ENCODE data around the gene STX1B. TPM values are rescaled to one million over a fixed set of nuclear protein-coding genes. Genes with fewer than 3 reads are reported as not detected.
"Not testable (repeated sequence)": the region's sequence is repeated elsewhere in the genome, so short reads cannot be mapped to it uniquely, and the experiment has no call there.

Gene STX1B
- total RNA-seq, 4 donors from 2014 or later = 0.92 to 2.6 (median 1.8) TPM

GRCh38 chr16:31020536-31020935 lies 10.1 kb upstream of the STX1B start:
- Histone ChIP-seq H3K4me1 (no peaks in the 10 kb centered on the region), H3K36me3 (no peaks in the 10 kb centered on the region), H3K4me3 (no peak overlapping the region), H3K27me3 (peaks cover 0 to 10% (median 0%) of the 10 kb centered on the region in 4 donors), H3K27ac (replicated peaks in 1 of 4) (no peak overlapping the region), H3K9me3 (no peaks in the 10 kb centered on the region)
- intact Hi-C loops (cut with DNase I) = no loop called here
- no peak for DNase-seq (ENCODE audit: extremely low spot score)
- TF ChIP-seq CTCF (IDR thresholded peaks at IDR 0.05) (no peak), POLR2AphosphoS5 (IDR thresholded peaks at IDR 0.05) (no peak), POLR2A (IDR thresholded peaks at IDR 0.05; ENCODE audit: low read depth) (no peak), EP300 (IDR thresholded peaks at IDR 0.05) (no peak)
- WGBS = 100% methylated on average over 3 of the region's 3 CpGs

DNA sequence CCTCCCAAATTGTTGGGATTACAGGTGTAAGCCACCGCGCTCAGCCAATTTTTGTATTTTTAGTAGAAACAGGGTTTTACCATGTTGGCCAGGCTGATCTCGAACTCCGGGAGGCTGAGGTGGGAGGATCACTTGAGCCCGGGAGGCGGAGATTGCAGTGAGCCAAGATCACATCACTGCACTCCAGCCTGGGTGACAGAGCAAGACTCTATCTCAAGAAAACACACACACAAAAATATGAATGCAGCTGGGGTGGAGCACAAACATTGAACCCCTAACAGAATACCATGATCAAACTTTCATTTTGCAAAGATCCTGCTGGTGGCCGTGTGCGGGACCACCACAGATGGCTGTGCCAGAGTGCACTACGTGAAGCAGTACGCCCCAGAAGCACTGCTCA lies 7.3 kb upstream of the STX1B start:
- WGBS = 86% methylated on average over 10 of the region's 10 CpGs
- H3K9me3 ChIP-seq; H3K4me3 ChIP-seq; H3K36me3 ChIP-seq; DNase-seq (ENCODE audit: extremely low spot score); H3K4me1 ChIP-seq; H3K27ac ChIP-seq (replicated peaks in 1 of 4); intact Hi-C loops (cut with DNase I): not testable (repeated sequence)
- peaks cover 0 to 28% (median 0%) of the 10 kb centered on the region in 4 donors for H3K27me3 ChIP-seq

DNA sequence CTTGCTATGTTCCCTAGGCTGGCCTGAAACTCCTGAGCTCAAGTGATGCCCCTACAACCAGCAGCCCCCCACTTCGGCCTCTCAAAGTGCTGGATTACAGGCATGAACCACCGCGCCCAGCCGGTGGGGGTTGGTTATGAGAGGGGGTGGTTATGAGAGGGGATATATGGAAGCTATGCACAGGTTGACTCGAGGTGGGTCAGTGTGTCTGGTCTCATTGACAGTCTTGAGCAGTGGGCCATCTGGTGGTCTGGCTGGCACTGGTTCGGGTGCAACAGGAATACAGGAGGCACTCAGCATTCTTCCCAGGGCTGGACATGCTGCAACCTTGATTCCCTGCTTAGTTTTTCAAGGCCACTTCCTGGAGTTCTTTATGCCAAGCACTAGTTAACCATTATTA lies 5.6 kb upstream of the STX1B start:
- TF ChIP-seq POLR2AphosphoS5 (IDR thresholded peaks at IDR 0.05) (no peak), POLR2A (IDR thresholded peaks at IDR 0.05; ENCODE audit: low read depth) (no peak), EP300 (IDR thresholded peaks at IDR 0.05) (no peak), CTCF (IDR thresholded peaks at IDR 0.05) (no peak)
- Histone ChIP-seq H3K9me3 (no peaks in the 10 kb centered on the region), H3K36me3 (no peaks in the 10 kb centered on the region), H3K4me3 (no peak overlapping the region), H3K4me1 (peaks cover 0 to 1% (median under 1%) of the 10 kb centered on the region in 4 donors), H3K27me3 (peaks cover 0 to 45% (median 5%) of the 10 kb centered on the region in 4 donors), H3K27ac (replicated peaks in 1 of 4) (no peak overlapping the region)
- intact Hi-C loops (cut with DNase I) = no loop called here
- 74% methylated on average over 6 of the region's 6 CpGs for WGBS
- DNase-seq (ENCODE audit: extremely low spot score) = no peak

- DNase-seq (ENCODE audit: extremely low spot score); H3K9me3 ChIP-seq; H3K36me3 ChIP-seq; H3K27ac ChIP-seq (replicated peaks in 1 of 4); H3K4me3 ChIP-seq; intact Hi-C loops (cut with DNase I): not testable (repeated sequence)
- Histone ChIP-seq H3K4me1 (peaks cover 0 to 13% (median 9%) of the 10 kb centered on the region in 4 donors), H3K27me3 (peaks cover 0 to 72% (median 14%) of the 10 kb centered on the region in 4 donors)
Measured at GRCh38 chr16:31013292-31013691, 2.9 kb upstream of the STX1B start.

- 96% methylated on average over 7 of the region's 7 CpGs for WGBS
- intact Hi-C loops (cut with DNase I) = not testable (repeated sequence)
- peaks cover 0 to 87% (median 15%) of the 10 kb centered on the region in 4 donors for H3K27me3 ChIP-seq
Measured at GRCh38 chr16:31011815-31012214, 1.4 kb upstream of the STX1B start.

DNA sequence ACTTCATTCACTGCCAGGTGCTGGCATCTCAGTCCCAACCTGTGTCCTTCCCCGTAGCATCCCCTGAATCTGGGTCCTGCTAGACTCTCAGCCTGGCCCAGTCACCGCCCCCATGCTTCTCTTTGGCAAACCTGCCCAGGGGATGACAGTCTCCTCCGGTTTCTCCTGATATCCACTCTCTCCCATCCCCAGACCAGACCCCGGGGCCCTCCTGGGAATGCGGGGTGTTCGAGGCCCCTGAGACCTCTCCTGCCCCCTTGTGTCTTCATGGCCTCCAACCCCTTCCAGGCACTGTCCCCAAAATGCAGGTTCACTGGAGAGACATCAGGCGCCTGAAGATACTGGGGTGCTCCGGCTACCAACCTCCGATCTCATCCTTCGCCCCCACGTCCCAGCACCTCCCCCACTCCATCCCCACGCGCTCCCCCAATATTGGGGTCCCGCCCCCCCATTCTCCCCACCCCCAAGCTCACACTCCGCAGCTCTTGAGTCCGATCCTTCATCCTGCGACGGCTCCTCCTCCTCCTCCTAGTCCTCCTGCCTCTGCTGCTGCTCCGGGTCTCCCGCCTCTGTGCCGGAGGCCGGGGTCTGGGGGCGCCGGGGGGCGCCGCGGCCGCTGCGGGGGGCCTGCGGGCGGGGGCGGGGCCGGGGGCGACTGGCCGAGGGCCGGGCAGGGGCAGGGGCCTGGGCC lies 399 bp downstream of the STX1B start:
- H3K9me3 ChIP-seq = no peaks in the 10 kb centered on the region
- no peaks in the 10 kb centered on the region for H3K36me3 ChIP-seq
- H3K4me3 ChIP-seq = peak overlapping the region in 2 of 4 donors; percentile 36 to 47
- WGBS = 24% methylated on average over 16 of the region's 36 CpGs
- no peak for TF ChIP-seq POLR2AphosphoS5 (IDR thresholded peaks at IDR 0.05)
- TF ChIP-seq POLR2A (IDR thresholded peaks at IDR 0.05; ENCODE audit: low read depth) = no peak
- no peak for TF ChIP-seq EP300 (IDR thresholded peaks at IDR 0.05)
- TF ChIP-seq CTCF (IDR thresholded peaks at IDR 0.05) = no peak
- H3K4me1 ChIP-seq = peaks cover 0 to 13% (median 9%) of the 10 kb centered on the region in 4 donors
- no peak overlapping the region for H3K27ac ChIP-seq (replicated peaks in 1 of 4)
- peaks cover 0 to 75% (median 15%) of the 10 kb centered on the region in 4 donors for H3K27me3 ChIP-seq
- no peak for DNase-seq (ENCODE audit: extremely low spot score)
- intact Hi-C loops (cut with DNase I) = no loop called here

More at GRCh38 chr16:31011815-31012214, 1.4 kb upstream of the STX1B start:
- DNase-seq (ENCODE audit: extremely low spot score); H3K9me3 ChIP-seq; H3K36me3 ChIP-seq; H3K4me3 ChIP-seq; H3K27ac ChIP-seq (replicated peaks in 1 of 4): not testable (repeated sequence)
- peaks cover 0 to 13% (median 9%) of the 10 kb centered on the region in 4 donors for H3K4me1 ChIP-seq

Measured in esophagus muscularis mucosa (tissue), 4 donors.